ENCODE results near the gene GLYATL3.

Gene GLYATL3

GRCh38 chr6:49548613-49549304 lies 49.0 kb downstream of the GLYATL3 start:
- no peak for DNase-seq (ENCODE audit: low read depth)

GRCh38 chr6:49549691-49550491 lies 50.2 kb downstream of the GLYATL3 start:
- no peak for DNase-seq (ENCODE audit: low read depth)

- DNase-seq (ENCODE audit: low read depth), result peak; percentile 65
These were observed 50.9 kb downstream of the GLYATL3 start, which contains the start of gene C6orf141 for GRCh38 chr6:49550492-49551077. TSS of gene C6orf141 (plus strand) at chr6:49550668. CDS start at chr6:49550793, 125 bp downstream.

DNA sequence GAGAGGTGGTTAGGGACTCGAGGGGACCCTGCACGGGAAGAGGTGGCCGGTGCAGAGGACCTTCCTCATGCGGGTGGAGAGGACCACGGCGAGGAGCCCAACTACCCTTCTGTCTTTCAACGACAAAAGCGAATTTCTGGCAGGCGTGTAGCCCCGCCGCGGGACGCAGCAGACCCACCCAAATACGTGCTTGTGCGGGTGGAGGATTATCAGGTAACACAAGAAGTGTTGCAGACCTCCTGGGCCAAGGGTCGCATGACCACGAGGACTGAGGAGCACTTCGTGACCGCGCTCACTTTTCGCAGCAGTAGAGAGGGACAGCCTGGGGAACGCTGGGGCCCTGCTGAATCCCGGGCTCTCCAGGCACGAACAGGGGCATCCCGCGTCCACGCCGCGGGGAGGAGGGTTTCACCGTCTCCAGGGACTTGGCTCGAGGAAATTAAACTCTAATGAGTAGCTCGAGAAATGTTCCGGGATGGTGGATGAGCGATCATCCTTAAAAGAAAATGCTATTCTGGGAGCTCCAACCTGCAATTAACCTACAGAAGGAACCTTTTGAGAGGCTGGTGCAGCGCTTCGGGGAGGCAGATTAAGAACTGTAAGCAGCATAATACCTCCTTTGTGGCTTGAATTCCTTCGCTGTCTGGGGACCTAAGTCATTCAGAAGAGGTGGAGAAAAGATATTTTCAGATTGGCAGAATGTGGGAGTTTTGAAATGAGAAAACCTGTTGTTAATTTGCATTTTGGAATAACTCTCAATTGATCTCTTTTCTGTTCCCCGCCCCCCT lies 51.5 kb downstream of the GLYATL3 start:
- peak; percentile 42 for DNase-seq (ENCODE audit: low read depth)

DNA sequence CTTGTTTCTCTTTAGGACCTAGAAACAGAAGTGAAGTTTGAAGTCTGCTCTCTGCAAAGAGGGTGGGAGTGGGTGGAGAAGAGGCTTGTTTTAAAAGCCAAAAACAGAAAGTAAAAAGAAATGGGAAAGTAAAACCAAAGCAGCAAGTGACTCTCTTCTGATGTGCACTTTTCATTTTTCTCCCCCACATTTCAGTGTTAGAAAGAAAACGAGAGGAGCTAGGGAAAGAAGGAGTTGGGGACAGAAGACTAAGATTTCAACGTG lies 52.1 kb downstream of the GLYATL3 start:
- no peak for DNase-seq (ENCODE audit: low read depth)

- DNase-seq (ENCODE audit: low read depth), result peak; percentile 56
These were observed 52.9 kb downstream of the GLYATL3 start for GRCh38 chr6:49552596-49552995.

GRCh38 chr6:49553384-49553783 lies 53.7 kb downstream of the GLYATL3 start:
- peak; percentile 90 for DNase-seq (ENCODE audit: low read depth)

DNA sequence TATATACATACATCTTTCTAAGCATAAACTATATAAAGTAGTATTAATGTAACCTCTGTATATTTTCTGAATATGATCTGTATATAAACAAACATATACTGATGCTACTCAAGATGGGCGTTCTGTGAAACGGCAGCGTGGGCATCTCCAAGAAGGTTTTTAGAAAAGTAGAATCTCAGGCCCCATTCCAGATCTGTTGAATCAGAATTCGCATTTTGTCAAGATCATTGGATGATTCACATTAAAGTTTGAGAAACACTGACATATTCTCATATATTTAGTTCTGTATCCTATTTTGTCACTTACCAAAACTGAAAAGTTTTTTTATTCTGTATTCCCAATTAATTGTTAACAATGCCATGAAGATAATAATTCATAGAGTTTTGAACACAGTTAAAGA lies 56.2 kb downstream of the GLYATL3 start:
- no peak for DNase-seq (ENCODE audit: low read depth)

GRCh38 chr6:49556429-49556837 lies 56.7 kb downstream of the GLYATL3 start:
- peak; percentile 85 for DNase-seq (ENCODE audit: low read depth)

DNA sequence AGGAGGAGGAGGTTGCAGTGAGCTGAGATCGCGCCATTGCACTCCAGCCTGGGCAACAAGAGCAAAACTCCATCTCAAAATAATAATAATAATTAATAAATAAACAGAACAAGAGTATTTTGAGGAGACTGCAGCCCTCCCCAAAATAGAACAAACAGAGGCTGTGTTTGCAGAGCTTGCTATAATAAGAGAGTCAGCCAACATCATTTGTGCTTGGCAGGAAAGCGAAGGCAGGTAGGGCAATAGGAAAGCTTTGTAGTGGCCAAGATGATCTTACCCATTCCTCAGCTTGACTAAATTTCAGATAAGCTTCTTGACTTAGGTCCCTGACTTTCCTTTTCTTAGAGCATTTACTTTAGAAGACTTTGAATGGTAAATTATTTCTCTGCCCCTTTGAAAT lies 57.5 kb downstream of the GLYATL3 start:
- no peak for DNase-seq (ENCODE audit: low read depth)

- no peak for DNase-seq (ENCODE audit: low read depth)
These were observed 58.5 kb downstream of the GLYATL3 start for GRCh38 chr6:49558238-49558637.

GRCh38 chr6:49563006-49563886 lies 63.5 kb downstream of the GLYATL3 start:
- no peak for DNase-seq (ENCODE audit: low read depth)

DNA sequence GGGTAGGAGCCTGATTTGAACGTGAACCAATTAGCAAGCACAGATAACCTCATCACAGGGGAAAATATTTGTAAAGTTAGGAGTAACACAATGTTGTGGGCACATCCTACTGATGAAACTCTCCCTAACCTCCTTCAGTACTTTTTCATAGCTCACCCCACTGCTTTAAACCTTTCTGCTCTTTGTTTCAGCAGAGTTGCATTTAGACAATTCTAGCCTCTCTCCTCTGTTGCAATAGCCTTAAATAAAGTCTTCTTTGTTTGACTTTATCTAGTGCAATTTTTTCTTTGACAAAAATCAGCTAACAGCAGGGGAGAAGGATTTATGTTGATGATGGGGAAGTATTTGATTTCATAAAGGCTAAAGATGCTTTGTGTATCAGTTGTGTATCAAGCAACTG lies 64.8 kb downstream of the GLYATL3 start:
- DNase-seq (ENCODE audit: low read depth), result no peak

DNA sequence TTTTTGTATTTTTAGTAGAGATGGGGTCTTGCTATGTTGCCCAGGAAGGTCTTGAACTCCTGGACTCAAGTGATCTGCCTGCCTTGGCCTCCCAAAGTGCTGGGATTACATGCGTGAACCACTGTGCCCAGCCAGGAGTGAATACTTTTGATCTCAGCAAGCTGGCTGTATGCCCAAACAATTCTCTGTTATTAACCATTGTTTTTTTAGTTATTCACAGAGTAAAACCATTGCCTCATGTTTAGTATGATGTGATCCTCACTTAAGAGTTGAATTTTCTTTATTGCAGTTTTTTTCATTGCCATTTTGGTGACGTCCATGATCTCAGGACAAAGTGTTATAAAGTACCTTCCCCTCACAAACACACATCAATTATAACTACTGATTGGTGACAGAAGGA lies 65.5 kb downstream of the GLYATL3 start:
- no peak for DNase-seq (ENCODE audit: low read depth)

- peak; percentile 61 for DNase-seq (ENCODE audit: low read depth)
These were observed 66.1 kb downstream of the GLYATL3 start for GRCh38 chr6:49565855-49566254.

GRCh38 chr6:49570474-49571079 lies 70.9 kb downstream of the GLYATL3 start:
- DNase-seq (ENCODE audit: low read depth), result peak; percentile 67

DNA sequence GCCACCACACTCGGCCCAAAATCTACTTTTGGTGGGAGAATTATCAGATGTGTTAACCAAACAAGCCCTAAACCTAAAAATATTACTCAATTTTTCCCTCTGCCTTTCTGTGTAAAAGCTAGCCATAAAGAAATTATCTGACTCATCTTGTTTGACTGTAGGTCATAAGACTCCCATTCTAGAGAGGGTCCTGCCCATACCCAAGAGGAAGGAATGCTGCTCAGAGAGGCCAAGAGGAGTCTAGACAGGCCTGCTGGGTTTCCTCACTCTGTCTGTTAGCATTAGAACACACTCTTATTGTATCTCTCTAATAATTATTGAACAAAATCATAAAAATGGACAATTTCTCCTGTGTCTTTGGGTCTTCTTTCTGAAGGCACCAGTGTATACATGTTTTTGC lies 76.9 kb downstream of the GLYATL3 start:
- no peak for DNase-seq (ENCODE audit: low read depth)
